SW480 (cell line): ENCODE measurements around the gene TCOF1.

Source experiments
- DNase-seq: peaks from one replicate; pipeline ENCODE4 v3.0.0-alpha.2; 2016; ENCODE audit warnings: low spot score

Gene TCOF1

GRCh38 chr5:150392680-150393079, 35.2 kb downstream of the TCOF1 start:
- no peak for DNase-seq

- DNase-seq = no peak
Measured at GRCh38 chr5:150393096-150393645, 35.7 kb downstream of the TCOF1 start.

- no peak for DNase-seq
Measured at GRCh38 chr5:150394131-150394530, 36.6 kb downstream of the TCOF1 start.

GRCh38 chr5:150394912-150395687, 37.6 kb downstream of the TCOF1 start:
- no peak for DNase-seq

- DNase-seq = no peak
Measured at GRCh38 chr5:150395688-150395975, 38.1 kb downstream of the TCOF1 start.

GRCh38 chr5:150396267-150396666, 38.8 kb downstream of the TCOF1 start:
- no peak for DNase-seq

GRCh38 chr5:150397146-150397781, 39.8 kb downstream of the TCOF1 start:
- DNase-seq = no peak

- DNase-seq = no peak
Measured at GRCh38 chr5:150397782-150398721, 40.6 kb downstream of the TCOF1 start.

- no peak for DNase-seq
Measured at GRCh38 chr5:150398722-150399523, 41.4 kb downstream of the TCOF1 start.

GRCh38 chr5:150399524-150400211, 42.2 kb downstream of the TCOF1 start:
- DNase-seq = no peak

- no peak for DNase-seq
Measured at GRCh38 chr5:150400316-150401075, 43.0 kb downstream of the TCOF1 start.

GRCh38 chr5:150401076-150401375, 43.5 kb downstream of the TCOF1 start:
- no peak for DNase-seq

GRCh38 chr5:150401376-150402228, 44.1 kb downstream of the TCOF1 start:
- DNase-seq = no peak

- no peak for DNase-seq
Measured at GRCh38 chr5:150402229-150402773, 44.8 kb downstream of the TCOF1 start.

- DNase-seq = no peak
Measured at GRCh38 chr5:150402901-150403342, 45.4 kb downstream of the TCOF1 start.

GRCh38 chr5:150404121-150404520, 46.6 kb downstream of the TCOF1 start:
- DNase-seq = no peak

- DNase-seq = no peak
Measured at GRCh38 chr5:150404535-150404934, 47.0 kb downstream of the TCOF1 start.

- DNase-seq = no peak
Measured at GRCh38 chr5:150404941-150405816, 47.7 kb downstream of the TCOF1 start.
